H1 (cell line): Measurements from ENCODE around the gene TXNDC5. TPM values are rescaled to one million over a fixed set of nuclear protein-coding genes. Genes with fewer than 3 reads are reported as not detected.

Experiments used
- CTCF ChIA-PET: fragments of 300-600 bp; sonication (Branson Sonifier 250); formaldehyde crosslinking; loops from one replicate; lab custom pipeline; 2021; ENCODE audit not compliant: partially characterized antibody; lab: Charles Lee
- POLR2A ChIA-PET: fragments of 300-600 bp; sonication (Branson Sonifier 250); formaldehyde crosslinking; loops from one replicate; lab custom pipeline; 2021; ENCODE audit warnings: inconsistent platforms; ENCODE audit not compliant: partially characterized antibody; lab: Charles Lee
- DNase-seq, 2 experiments: peaks; one replicate each; pipeline versions ENCODE4 v3.0.0 to v3.0.0-alpha.2; 2010 to 2022; ENCODE audit warnings: low spot score in 2 of 2, low read depth in 1 of 2, mixed read lengths in 1 of 2
- FAIRE-seq: peaks from 2 replicates; lab custom pipeline; 2011; peaks lifted over from hg19 to GRCh38; lab: Jason Lieb, UNC
- H2AFZ ChIP-seq: 2 replicates; pipeline ENCODE4 v1.8.1; 2012; ENCODE audit warnings: low read length, inconsistent platforms
- H2AK5ac ChIP-seq: 2 replicates; pipeline ENCODE4 v1.6.1; 2013; ENCODE audit warnings: low read depth, low read length
- H2BK120ac ChIP-seq: replicated peaks from 2 replicates; pipeline ENCODE3; 2013; ENCODE audit warnings: low read depth, low read length, inconsistent platforms
- H2BK12ac ChIP-seq: 2 replicates; pipeline ENCODE4 v1.6.1; 2013; ENCODE audit warnings: low read depth, low read length
- H2BK15ac ChIP-seq: 2 replicates; pipeline ENCODE4 v1.6.1; 2013; ENCODE audit warnings: low read length
- H2BK20ac ChIP-seq: 2 replicates; pipeline ENCODE4 v1.6.1; 2013; ENCODE audit warnings: low read length
- H2BK5ac ChIP-seq: 2 replicates; pipeline ENCODE4 v1.6.1; 2013; ENCODE audit warnings: low read depth, low read length
- H3K14ac ChIP-seq: 2 replicates; pipeline ENCODE4 v1.6.1; 2013; ENCODE audit warnings: inconsistent platforms; ENCODE audit not compliant: insufficient read length
- H3K18ac ChIP-seq: 2 replicates; pipeline ENCODE4 v1.6.1; 2013; ENCODE audit warnings: low read length; ENCODE audit errors: extremely low read depth
- H3K23ac ChIP-seq: 2 replicates; pipeline ENCODE4 v1.6.1; 2013; ENCODE audit warnings: inconsistent platforms; ENCODE audit not compliant: insufficient read length
- H3K23me2 ChIP-seq: 2 replicates; pipeline ENCODE4 v1.6.1; 2013; ENCODE audit warnings: low read depth, low read length
- H3K27ac ChIP-seq: 2 replicates; pipeline ENCODE4 v1.6.1; 2011; ENCODE audit warnings: low read depth, low read length, inconsistent platforms
- H3K27me3 ChIP-seq, 4 experiments: replicated peaks in 1 of 4; 1 replicate in 1 of 4; 2 replicates in 3 of 4; pipeline versions ENCODE4 v1.6.1 to v1.8.1; 2011 to 2013; ENCODE audit warnings: low read length in 3 of 4, mild to moderate bottlenecking in 3 of 4, inconsistent platforms in 2 of 4, mixed read lengths in 2 of 4, moderate library complexity in 1 of 4; ENCODE audit not compliant: control insufficient read depth in 3 of 4, insufficient read depth in 3 of 4; ENCODE audit errors: extremely low read depth in 1 of 4
- H3K36me3 ChIP-seq, 4 experiments: 2 replicates each; pipeline versions ENCODE4 v1.6.1 to v1.8.1; 2011 to 2013; ENCODE audit warnings: mild to moderate bottlenecking in 4 of 4, low read length in 3 of 4, moderate library complexity in 2 of 4, control low read depth in 1 of 4, inconsistent platforms in 1 of 4; ENCODE audit not compliant: insufficient read depth in 4 of 4, control insufficient read depth in 2 of 4
- H3K4ac ChIP-seq: replicated peaks from 2 replicates; pipeline ENCODE3; 2013; ENCODE audit warnings: low read length, low read depth, mixed read lengths, inconsistent platforms; ENCODE audit not compliant: insufficient read length
- H3K4me1 ChIP-seq, 4 experiments: replicated peaks in 1 of 4; 1 replicate in 1 of 4; 2 replicates in 3 of 4; pipeline versions ENCODE4 v1.6.1 to v1.8.1; 2011 to 2013; ENCODE audit warnings: low read length in 3 of 4, inconsistent platforms in 2 of 4, mixed read lengths in 1 of 4; ENCODE audit not compliant: insufficient read depth in 4 of 4, control insufficient read depth in 3 of 4
- H3K4me2 ChIP-seq, 2 experiments: 2 replicates each; pipeline versions ENCODE4 v1.6.1 to v1.8.1; 2011 to 2013; ENCODE audit warnings: low read depth in 2 of 2, low read length in 2 of 2, control low read depth in 1 of 2, inconsistent platforms in 1 of 2, mild to moderate bottlenecking in 1 of 2; ENCODE audit not compliant: insufficient read depth in 1 of 2
- H3K4me3 ChIP-seq, 4 experiments: fragments of 200-600, 300-600 bp in 1 of 4; sonication (generic), shearing (Covaris generic), sonication (Bioruptor Twin) in 1 of 4; 2 replicates each; pipeline versions ENCODE4 v1.5.1 to v1.8.1; 2011 to 2016; ENCODE audit warnings: low read length in 4 of 4, low read depth in 3 of 4, control low read depth in 2 of 4, inconsistent platforms in 2 of 4, mild to moderate bottlenecking in 2 of 4, mixed read lengths in 1 of 4, moderate library complexity in 1 of 4; ENCODE audit not compliant: insufficient read depth in 2 of 4; ENCODE audit errors: extremely low read depth in 1 of 4
- H3K56ac ChIP-seq: replicated peaks from 2 replicates; pipeline ENCODE3; 2013; ENCODE audit warnings: low read depth, mild to moderate bottlenecking, mixed read lengths, low read length, inconsistent platforms; ENCODE audit not compliant: insufficient read length
- H3K79me1 ChIP-seq: 2 replicates; pipeline ENCODE4 v1.6.1; 2013; ENCODE audit warnings: low read depth, low read length, control low read depth
- H3K79me2 ChIP-seq, 2 experiments: 2 replicates each; pipeline versions ENCODE4 v1.6.1 to v1.8.1; 2012 to 2013; ENCODE audit warnings: low read length in 2 of 2, mild to moderate bottlenecking in 2 of 2, inconsistent platforms in 1 of 2; ENCODE audit not compliant: insufficient read depth in 2 of 2, control insufficient read depth in 1 of 2
- H3K9ac ChIP-seq, 4 experiments: replicated peaks in 1 of 4; 1 replicate in 1 of 4; 2 replicates in 3 of 4; pipeline versions ENCODE4 v1.6.1 to v1.8.1; 2011 to 2013; ENCODE audit warnings: low read depth in 3 of 4, low read length in 3 of 4, control low read depth in 2 of 4, mild to moderate bottlenecking in 2 of 4, moderate library complexity in 2 of 4, inconsistent platforms in 1 of 4; ENCODE audit errors: extremely low read depth in 1 of 4
- H3K9me3 ChIP-seq, 2 experiments: 2 replicates each; pipeline versions ENCODE4 v1.6.1 to v1.8.1; 2012 to 2013; ENCODE audit warnings: mild to moderate bottlenecking in 2 of 2, moderate library complexity in 2 of 2, control low read depth in 1 of 2, inconsistent platforms in 1 of 2, low read depth in 1 of 2, low read length in 1 of 2, mixed read lengths in 1 of 2; ENCODE audit not compliant: insufficient read depth in 2 of 2
- H4K20me1 ChIP-seq, 2 experiments: replicated peaks in 1 of 2; 2 replicates each; pipeline versions ENCODE3 to v1.8.1; 2011 to 2013; ENCODE audit warnings: inconsistent platforms in 2 of 2, low read length in 2 of 2, mild to moderate bottlenecking in 1 of 2; ENCODE audit not compliant: insufficient read depth in 2 of 2, control insufficient read depth in 1 of 2
- H4K5ac ChIP-seq: 2 replicates; pipeline ENCODE4 v1.6.1; 2013; ENCODE audit warnings: low read length, low read depth, mixed read lengths, inconsistent platforms; ENCODE audit not compliant: insufficient read length
- H4K8ac ChIP-seq: 2 replicates; pipeline ENCODE4 v1.8.0; 2013; ENCODE audit warnings: mild to moderate bottlenecking, moderate library complexity, low read length, inconsistent platforms; ENCODE audit not compliant: insufficient read depth; ENCODE audit errors: extremely low read depth
- H4K91ac ChIP-seq: replicated peaks from 2 replicates; pipeline ENCODE3; 2013; ENCODE audit warnings: low read length, mixed read lengths, inconsistent platforms; ENCODE audit not compliant: insufficient read length
- ASH2L ChIP-seq: fragments of 200-600, 300-600 bp; sonication (generic); IDR thresholded peaks from one replicate; pipeline ENCODE4 v1.7.1; 2017; ENCODE audit warnings: low read length
- CHD2 ChIP-seq: IDR thresholded peaks from 2 replicates; pipeline ENCODE4 v1.6.1; 2012; ENCODE audit warnings: low read length, improper control_type of control experiment
- HDAC6 ChIP-seq: IDR thresholded peaks from one replicate; pipeline ENCODE4 v1.7.1; 2012; ENCODE audit warnings: low read depth, mild to moderate bottlenecking, inconsistent platforms, low read length, moderate library complexity
- PHF8 ChIP-seq: fragments of 200-600 bp; sonication (generic); conservative IDR thresholded peaks from 2 replicates; pipeline ENCODE4 v1.7.1; 2012; ENCODE audit warnings: low read depth, mild to moderate bottlenecking, inconsistent platforms, low read length, moderate library complexity
- POLR2AphosphoS5 ChIP-seq: IDR thresholded peaks from 2 replicates; pipeline ENCODE4 v1.6.1; 2011; ENCODE audit warnings: low read depth, low read length
- RXRA ChIP-seq: IDR thresholded peaks from 2 replicates; pipeline ENCODE4 v1.6.1; 2011; ENCODE audit warnings: low read depth, mild to moderate bottlenecking, low read length, moderate library complexity; ENCODE audit not compliant: insufficient read depth
- SP1 ChIP-seq: IDR thresholded peaks from 2 replicates; pipeline ENCODE4 v1.6.1; 2011; ENCODE audit warnings: low read depth, low read length
- SRF ChIP-seq: IDR thresholded peaks from 2 replicates; pipeline ENCODE4 v1.6.1; 2011; ENCODE audit warnings: mild to moderate bottlenecking, low read depth, low read length, moderate library complexity
- TAF7 ChIP-seq: optimal IDR thresholded peaks from 2 replicates; pipeline ENCODE3; 2011; ENCODE audit warnings: low read depth, mild to moderate bottlenecking, inconsistent platforms, low read length, moderate library complexity, borderline replicate concordance
- TCF12 ChIP-seq: IDR thresholded peaks from 2 replicates; pipeline ENCODE4 v1.6.1; 2011; ENCODE audit warnings: low read depth, mild to moderate bottlenecking, low read length
- WGBS, 2 experiments: shearing (Covaris generic) in 1 of 2; methylation state at CpG; one replicate each; pipeline versions ENCODE4 v1.1.6 to v1.1.7; 2013 to 2015; ENCODE audit warnings: low lambda C conversion rate in 2 of 2, mixed read lengths in 2 of 2, inconsistent platforms in 1 of 2, low coverage in 1 of 2, missing lambda C conversion rate in 1 of 2; ENCODE audit not compliant: insufficient replicate concordance in 2 of 2, insufficient coverage in 1 of 2, insufficient read length in 1 of 2; ENCODE audit errors: extremely low coverage in 1 of 2, missing lambda C conversion rate in 1 of 2; 5-methylcytosine and 5-hydroxymethylcytosine counted together
- polyA plus RNA-seq, 7 experiments: library from polyadenylated mRNA; depleted of rRNA in 3 of 7; stranded (reverse) in 5 of 7; unstranded in 2 of 7; fragments of >200 nt in 5 of 7; fragments of 200-250 nt in 2 of 7; gene quantifications; 1 replicate in 5 of 7; 2 replicates in 1 of 7; 4 replicates in 1 of 7; pipeline versions ENCODE4 v1.2.1 to v1.2.3, GENCODE V29; 2011 to 2013; ENCODE audit warnings: missing spikeins in 2 of 7, mixed read lengths in 2 of 7
- total RNA-seq: library from RNA; stranded (reverse); fragmentation: NEBNext Ultra II Directional; extraction: Animal tissue kit (Norgen Biotek cat#: 25700); gene quantifications from 2 replicates; pipeline ENCODE4 v1.2.1, GENCODE V29; 2021

The TXNDC5 gene
- total and polyA plus RNA-seq, 2 of the 8 experiments (the other 6 are each of a cell fraction or from before 2014, with no cell fraction given) = 114 to 172 TPM

DNA sequence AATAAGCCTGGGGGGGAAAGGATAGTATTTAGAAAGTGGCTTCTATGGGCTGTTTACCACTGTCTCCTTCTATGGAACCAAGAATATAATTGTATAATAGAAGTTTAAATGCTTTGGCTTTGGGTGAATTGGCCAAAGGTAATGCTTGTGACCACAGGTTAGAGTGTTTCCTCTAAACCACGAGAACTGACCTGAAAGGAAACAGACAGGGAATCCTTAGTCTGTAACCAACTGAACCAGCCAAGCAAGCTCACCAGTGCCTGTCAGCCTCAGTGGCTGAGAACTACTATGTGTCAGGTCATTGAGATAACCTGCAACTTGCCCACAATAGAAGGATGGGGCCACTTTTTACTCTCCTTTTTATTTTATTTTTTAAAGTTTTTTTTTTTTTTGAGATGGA lies 47.9 kb upstream of the TXNDC5 start:
- Histone ChIP-seq H3K36me3 (no peaks in the 10 kb centered on the region), H3K23ac (no peak overlapping the region), H4K91ac (no peak overlapping the region), H3K23me2 (no peaks in the 10 kb centered on the region), H3K27me3 (no peaks in the 10 kb centered on the region), H3K14ac (no peak overlapping the region), H2BK5ac (no peak overlapping the region), H4K20me1 (no peaks in the 10 kb centered on the region), H2BK15ac (no peak overlapping the region), H3K27ac (no peak overlapping the region), H3K9ac (no peak overlapping the region), H3K9me3 (no peaks in the 10 kb centered on the region), H3K56ac (no peak overlapping the region), H3K18ac (no peak overlapping the region), H3K79me2 (no peaks in the 10 kb centered on the region), H3K4me3 (no peak overlapping the region), H2BK12ac (no peak overlapping the region), H4K5ac (no peak overlapping the region), H4K8ac (no peak overlapping the region), H3K4me1 (no peaks in the 10 kb centered on the region), H3K4ac (no peak overlapping the region), H2AFZ (no peak overlapping the region), H2BK120ac (no peak overlapping the region), H3K4me2 (no peak overlapping the region), H2AK5ac (no peak overlapping the region), H2BK20ac (no peak overlapping the region), H3K79me1 (no peaks in the 10 kb centered on the region)
- DNase-seq = no peak
- FAIRE-seq = no peak
- ChIA-PET POLR2A (no interaction called here), CTCF (interaction anchor here (0.6 to 0.8 kb wide), 2 partner anchors 8 to 1943 kb away, joined by 3 read pairs; no protein-coding TSS in a partner anchor)
- no peak for TF ChIP-seq PHF8
- TF ChIP-seq HDAC6 = no peak
- TF ChIP-seq SP1 = no peak
- TF ChIP-seq RXRA = no peak
- TF ChIP-seq SRF = no peak
- no peak for TF ChIP-seq POLR2AphosphoS5
- TF ChIP-seq CHD2 = no peak
- no peak for TF ChIP-seq ASH2L
- no peak for TF ChIP-seq TCF12
- TF ChIP-seq TAF7 = no peak
- WGBS, 2 experiments = 92% methylated on average over 1 of the region's 1 CpG; no CpG with 5 or more reads in 1 of the 2 experiments
